GM10266 (cell line): ENCODE results near the gene PACSIN1.

ENCODE experiments used
- DNase-seq: peaks from one replicate; pipeline ENCODE4 v3.0.0; 2012; ENCODE audit errors: extremely low spot score
- TF ChIP-seq, protein P1 (sequence below): IDR thresholded peaks from 2 replicates; pipeline ENCODE4 v1.5.1; 2012; ENCODE audit warnings: mild to moderate bottlenecking, low read depth; ENCODE audit not compliant: control insufficient read depth, insufficient read depth; ENCODE audit errors: missing control alignments

The PACSIN1 gene

DNA sequence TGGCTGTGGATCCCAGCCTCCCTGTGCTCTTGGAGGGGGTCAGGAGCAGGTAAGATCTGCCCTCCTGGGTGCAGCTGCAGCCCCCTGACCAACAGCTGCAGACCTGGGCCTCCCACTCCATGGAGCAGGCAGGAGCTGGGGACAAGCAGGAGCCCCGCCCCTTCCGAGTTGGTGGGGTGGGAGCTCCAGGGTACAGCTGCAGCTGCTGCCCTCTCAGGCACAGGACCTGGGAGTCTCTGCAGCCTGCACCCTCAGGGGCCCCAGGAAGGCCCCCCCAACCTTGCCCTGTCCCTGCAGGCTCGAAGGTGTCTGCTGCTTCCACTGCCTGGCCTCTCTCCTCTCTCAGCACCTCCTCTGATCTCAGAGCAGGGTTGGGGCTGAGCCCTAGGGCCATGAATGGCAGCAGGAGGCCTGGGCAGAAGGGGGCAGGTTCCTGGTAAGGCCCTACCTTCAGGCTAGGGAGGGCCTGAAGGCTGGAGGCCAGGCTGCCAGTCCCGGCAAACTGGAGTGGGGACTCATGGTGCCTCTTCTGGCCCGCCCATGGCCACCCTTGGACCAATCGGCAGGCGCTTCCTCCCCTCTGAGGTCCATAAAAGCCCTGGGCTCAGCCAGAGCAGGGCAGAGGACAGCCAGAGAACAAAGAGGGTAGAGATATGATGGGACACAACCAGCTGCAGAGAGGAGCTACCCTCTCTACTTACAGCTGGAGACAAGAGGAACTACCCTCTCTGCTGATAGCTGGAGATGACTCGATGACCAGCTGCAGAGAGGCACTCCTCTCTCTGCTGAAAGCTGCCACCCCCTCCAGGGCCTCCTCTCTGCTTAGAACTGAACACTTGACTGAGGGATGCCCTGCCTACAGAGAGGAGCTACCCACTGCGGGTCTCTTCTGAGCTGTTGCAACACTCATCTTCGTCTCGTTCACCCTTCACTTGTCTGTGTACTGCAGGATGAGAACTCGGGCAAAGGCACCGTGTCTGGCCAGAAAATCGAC lies 7.8 kb upstream of the PACSIN1 start:
- TF ChIP-seq, protein P1, sequence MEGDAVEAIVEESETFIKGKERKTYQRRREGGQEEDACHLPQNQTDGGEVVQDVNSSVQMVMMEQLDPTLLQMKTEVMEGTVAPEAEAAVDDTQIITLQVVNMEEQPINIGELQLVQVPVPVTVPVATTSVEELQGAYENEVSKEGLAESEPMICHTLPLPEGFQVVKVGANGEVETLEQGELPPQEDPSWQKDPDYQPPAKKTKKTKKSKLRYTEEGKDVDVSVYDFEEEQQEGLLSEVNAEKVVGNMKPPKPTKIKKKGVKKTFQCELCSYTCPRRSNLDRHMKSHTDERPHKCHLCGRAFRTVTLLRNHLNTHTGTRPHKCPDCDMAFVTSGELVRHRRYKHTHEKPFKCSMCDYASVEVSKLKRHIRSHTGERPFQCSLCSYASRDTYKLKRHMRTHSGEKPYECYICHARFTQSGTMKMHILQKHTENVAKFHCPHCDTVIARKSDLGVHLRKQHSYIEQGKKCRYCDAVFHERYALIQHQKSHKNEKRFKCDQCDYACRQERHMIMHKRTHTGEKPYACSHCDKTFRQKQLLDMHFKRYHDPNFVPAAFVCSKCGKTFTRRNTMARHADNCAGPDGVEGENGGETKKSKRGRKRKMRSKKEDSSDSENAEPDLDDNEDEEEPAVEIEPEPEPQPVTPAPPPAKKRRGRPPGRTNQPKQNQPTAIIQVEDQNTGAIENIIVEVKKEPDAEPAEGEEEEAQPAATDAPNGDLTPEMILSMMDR: no peak
- DNase-seq: no peak

DNA sequence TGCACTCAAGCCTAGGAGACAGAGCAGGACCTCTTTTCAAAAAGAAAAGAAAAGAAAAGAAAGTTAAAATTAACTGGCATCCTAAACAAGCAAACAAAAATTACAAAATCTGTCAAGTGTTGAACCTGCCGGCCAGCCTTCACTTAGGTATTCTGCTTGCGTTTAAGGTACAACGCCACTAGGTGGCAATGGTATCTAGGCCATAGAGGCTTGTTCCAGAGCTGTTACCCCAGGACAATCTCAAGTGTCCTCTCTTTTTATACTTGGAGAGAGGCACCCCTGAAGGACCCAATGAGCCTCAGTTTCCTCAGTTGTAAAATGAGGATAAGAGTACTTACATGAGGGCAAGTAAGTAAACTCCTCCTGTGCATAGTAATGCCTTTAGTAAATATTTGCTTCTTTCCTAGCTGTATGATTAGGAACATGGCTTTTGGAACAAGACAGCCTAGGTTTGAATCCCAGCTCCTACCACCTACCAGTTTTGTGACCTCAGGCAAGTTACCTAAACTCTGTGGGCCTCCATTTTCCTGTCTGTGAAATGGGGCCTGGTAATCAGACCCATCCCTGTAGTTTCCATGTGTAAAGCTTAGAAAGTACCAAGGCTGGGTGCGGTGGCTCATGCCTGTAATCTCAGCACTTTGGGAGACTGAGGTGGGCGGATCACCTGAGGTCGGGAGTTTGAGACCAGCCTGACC lies 5.8 kb upstream of the PACSIN1 start:
- peak; percentile 78 for DNase-seq
- TF ChIP-seq, protein P1: peak; percentile 83

DNA sequence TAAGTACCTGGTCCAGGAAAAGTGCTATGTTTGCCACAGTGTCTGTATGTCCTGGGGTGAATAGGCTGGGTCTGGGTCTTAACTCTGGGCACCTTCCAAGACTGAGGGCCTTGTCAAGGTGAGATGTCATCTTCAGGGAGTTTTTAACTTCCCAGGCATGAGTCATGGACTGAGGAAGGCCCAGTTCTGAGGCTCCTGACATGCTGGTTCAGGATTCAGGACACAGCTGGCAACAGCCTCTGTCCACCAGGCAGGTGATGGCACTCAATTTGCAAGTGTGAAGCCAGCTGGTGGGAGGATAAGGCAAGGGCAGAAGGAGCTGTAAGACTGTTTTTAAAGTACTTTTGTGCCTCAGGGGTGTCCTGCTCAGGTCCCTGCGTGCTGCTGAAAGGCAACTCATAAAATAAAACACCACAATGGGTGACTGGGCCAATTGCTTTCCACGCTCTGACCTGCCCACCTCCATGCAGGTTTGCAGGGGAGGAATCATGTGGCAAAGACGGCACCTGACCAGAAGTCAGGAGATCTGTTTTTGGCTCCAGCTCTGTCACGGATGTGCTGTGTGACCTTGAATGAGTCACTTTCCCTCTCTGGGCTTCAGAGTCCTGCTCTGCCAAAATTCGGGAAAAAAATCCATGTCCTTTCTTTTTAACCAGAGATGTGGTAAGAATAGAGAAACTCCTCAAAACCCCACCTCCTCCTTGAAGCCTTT lies 4.9 kb upstream of the PACSIN1 start:
- no peak for DNase-seq
- TF ChIP-seq, protein P1: no peak

DNA sequence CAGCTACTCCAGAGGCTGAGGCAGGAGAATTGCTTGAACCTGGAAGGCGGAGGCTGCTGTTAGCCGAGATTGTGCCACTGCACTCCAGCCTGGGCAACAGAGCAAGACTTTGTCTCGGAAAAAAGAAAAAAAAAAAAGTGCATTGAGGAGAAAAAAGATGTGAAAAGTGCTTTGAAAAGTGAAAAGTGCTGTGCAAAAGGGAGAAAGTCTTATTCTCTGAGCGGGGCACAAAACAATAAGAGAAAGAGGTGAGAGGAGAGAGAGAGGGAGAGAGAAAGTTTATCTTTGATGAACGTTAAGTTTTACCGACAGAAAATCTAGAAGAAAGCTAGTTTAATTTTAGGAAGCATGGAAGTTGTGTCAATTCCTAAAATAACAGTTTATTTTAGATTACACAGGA lies 3.9 kb upstream of the PACSIN1 start:
- TF ChIP-seq, protein P1: no peak
- no peak for DNase-seq

DNA sequence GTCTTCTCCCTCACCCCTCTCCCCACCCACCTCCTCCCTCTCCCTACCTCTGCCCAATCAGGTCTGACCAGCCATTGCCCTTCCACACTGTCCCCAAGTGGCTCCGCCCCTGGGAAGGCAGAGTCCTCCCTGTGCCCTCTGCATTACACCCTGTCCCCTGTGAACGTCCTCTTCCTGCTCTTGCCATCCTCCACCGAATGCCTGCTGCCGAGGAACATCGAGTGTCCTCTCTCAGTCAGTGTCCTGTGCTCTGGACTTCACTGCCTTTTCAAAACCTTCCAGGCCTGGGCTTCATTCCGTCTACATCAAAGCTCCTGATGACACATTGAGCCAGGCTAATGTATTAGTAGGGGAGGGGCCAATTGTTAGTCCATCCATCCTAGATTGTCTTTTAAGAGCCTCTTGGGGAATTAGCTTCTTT lies 3.3 kb upstream of the PACSIN1 start:
- TF ChIP-seq, protein P1: no peak
- no peak for DNase-seq

DNA sequence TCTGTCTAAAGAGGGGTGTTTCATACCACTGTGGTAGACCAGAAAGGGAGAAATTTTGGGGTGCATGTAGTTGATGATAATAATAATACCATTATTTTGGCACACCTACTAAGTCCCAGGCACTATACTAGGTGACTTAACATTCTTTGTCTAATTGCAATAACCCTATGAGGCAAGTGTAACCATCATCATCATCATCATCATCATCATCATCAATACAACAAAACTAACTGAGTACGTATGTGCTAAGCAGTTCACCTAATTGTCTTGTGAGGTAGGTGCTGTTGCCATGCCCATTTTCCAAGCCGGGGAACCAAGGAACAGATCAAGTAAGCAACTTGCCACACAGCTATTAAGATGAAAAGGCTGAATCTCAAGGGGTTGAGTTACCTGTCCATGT lies 2.6 kb upstream of the PACSIN1 start:
- TF ChIP-seq, protein P1: no peak
- DNase-seq: no peak
